Gastroesophageal sphincter (tissue), 3 donors: Measurements from ENCODE around the gene TIMP4.

Experiments
- EP300 ChIP-seq: sonication (generic); formaldehyde crosslinking; IDR thresholded peaks from one replicate; pipeline ENCODE4 v1.6.1; 2017; ENCODE audit warnings: antibody characterized with exemption, mild to moderate bottlenecking
- TF ChIP-seq, protein P1 (sequence below), 4 experiments: fragments of 200-600 bp in 2 of 4; fragments of 450-650 bp in 2 of 4; sonication (generic) in 1 of 4; IDR thresholded peaks; one replicate each; pipeline ENCODE4 v1.5.1; 2017 to 2019; ENCODE audit warnings: antibody characterized with exemption in 4 of 4, mild to moderate bottlenecking in 2 of 4, moderate library complexity in 2 of 4

DNA sequence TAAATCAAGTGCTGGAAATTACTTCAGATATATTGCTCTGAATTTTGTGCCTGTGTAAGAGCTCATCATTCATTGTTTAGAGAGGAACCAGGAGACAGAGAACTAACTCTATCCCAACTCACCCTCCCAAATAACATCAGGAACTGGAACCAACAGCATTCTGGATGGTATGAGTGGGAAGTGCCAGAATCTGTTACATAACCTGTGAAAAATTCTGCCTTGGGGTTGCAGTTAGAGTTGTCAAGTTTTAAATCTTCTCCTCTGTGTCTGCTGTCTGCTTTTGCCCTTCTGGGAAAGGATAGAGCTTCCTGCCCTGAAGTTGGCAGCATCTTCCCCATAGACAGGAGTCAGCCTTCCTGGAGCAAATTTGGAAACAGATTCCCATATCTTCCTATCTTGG lies 41.2 kb downstream of the TIMP4 start:
- TF ChIP-seq, protein P1, sequence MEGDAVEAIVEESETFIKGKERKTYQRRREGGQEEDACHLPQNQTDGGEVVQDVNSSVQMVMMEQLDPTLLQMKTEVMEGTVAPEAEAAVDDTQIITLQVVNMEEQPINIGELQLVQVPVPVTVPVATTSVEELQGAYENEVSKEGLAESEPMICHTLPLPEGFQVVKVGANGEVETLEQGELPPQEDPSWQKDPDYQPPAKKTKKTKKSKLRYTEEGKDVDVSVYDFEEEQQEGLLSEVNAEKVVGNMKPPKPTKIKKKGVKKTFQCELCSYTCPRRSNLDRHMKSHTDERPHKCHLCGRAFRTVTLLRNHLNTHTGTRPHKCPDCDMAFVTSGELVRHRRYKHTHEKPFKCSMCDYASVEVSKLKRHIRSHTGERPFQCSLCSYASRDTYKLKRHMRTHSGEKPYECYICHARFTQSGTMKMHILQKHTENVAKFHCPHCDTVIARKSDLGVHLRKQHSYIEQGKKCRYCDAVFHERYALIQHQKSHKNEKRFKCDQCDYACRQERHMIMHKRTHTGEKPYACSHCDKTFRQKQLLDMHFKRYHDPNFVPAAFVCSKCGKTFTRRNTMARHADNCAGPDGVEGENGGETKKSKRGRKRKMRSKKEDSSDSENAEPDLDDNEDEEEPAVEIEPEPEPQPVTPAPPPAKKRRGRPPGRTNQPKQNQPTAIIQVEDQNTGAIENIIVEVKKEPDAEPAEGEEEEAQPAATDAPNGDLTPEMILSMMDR (IDR thresholded peaks at IDR 0.05): no peak
- no peak for TF ChIP-seq EP300
